ENCODE measurements around the gene FBL.

FBL gene

DNA sequence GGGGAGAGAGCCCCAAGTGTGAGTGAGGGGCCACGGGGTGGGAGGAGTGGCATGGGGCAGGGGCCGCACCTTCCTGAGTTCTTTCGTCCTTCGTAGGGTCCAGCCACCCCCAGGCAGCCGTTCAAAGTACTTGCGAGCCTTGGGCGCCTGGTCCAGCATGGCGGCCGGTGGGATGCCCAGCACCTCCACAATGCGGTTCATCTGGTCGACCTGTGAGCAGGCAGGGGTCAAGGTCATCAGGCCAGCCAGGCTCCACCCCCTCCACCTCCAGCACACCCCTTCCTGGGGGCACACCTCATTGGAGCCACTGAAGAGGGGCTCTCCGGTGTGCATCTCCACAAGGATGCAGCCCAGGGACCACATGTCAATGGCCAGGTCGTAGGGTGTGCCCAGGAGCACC is 19.0 kb downstream of the FBL start:
- Histone ChIP-seq H3K4me3 (ENCODE audit: low read depth, low read length) (no peak overlapping the region), H4K12ac (ENCODE audit: low read depth, low read length) (no peak overlapping the region), H3K4ac (ENCODE audit: low read depth, low read length) (no peak overlapping the region), H2BK12ac (ENCODE audit: low read length) (no peak overlapping the region), H3K9me3 (ENCODE audit: insufficient read depth, low read depth, low read length) (peaks cover 5% of the 10 kb centered on the region), H3K27ac (ENCODE audit: low read depth, low read length) (no peak overlapping the region), H2BK5ac (ENCODE audit: low read depth, low read length, poor library complexity) (no peak overlapping the region), H3K36me3 (ENCODE audit: control insufficient read depth in 1 of 2, insufficient read depth in 2 of 2, low read length in 2 of 2) (peaks cover 49 to 57% of the 10 kb centered on the region in 2 experiments), H2AFZ (ENCODE audit: insufficient read depth, low read length, poor library complexity) (no peak overlapping the region), H3K79me1 (ENCODE audit: low read length) (peaks cover 2% of the 10 kb centered on the region), H3K4me1 (ENCODE audit: control insufficient read depth in 1 of 2, insufficient read depth in 2 of 2, low read length in 2 of 2) (peaks cover 11 to 12% of the 10 kb centered on the region in 2 experiments), H3K23ac (ENCODE audit: low read length) (no peak overlapping the region), H2AK5ac (ENCODE audit: low read length) (no peak overlapping the region), H4K8ac (ENCODE audit: low read depth, low read length) (no peak overlapping the region), H3K14ac (ENCODE audit: low read length) (no peak overlapping the region), H2BK120ac (ENCODE audit: insufficient read depth, low read length, poor library complexity) (no peak overlapping the region), H3K27me3 (ENCODE audit: insufficient read depth, low read length) (no peaks in the 10 kb centered on the region), H3K18ac (ENCODE audit: low read length) (no peak overlapping the region), H4K91ac (ENCODE audit: low read depth, low read length) (no peak overlapping the region), H3K9ac (ENCODE audit: low read length) (no peak overlapping the region), H3K4me2 (ENCODE audit: low read length) (no peak overlapping the region), H3K79me2 (ENCODE audit: control insufficient read depth, insufficient read depth, low read length, poor library complexity) (peaks cover 3% of the 10 kb centered on the region)
- no CpG with 5 or more reads among the region's 13 CpGs for WGBS (ENCODE audit: extremely low coverage, insufficient coverage, insufficient read length)
- DNase-seq, result no peak

DNA sequence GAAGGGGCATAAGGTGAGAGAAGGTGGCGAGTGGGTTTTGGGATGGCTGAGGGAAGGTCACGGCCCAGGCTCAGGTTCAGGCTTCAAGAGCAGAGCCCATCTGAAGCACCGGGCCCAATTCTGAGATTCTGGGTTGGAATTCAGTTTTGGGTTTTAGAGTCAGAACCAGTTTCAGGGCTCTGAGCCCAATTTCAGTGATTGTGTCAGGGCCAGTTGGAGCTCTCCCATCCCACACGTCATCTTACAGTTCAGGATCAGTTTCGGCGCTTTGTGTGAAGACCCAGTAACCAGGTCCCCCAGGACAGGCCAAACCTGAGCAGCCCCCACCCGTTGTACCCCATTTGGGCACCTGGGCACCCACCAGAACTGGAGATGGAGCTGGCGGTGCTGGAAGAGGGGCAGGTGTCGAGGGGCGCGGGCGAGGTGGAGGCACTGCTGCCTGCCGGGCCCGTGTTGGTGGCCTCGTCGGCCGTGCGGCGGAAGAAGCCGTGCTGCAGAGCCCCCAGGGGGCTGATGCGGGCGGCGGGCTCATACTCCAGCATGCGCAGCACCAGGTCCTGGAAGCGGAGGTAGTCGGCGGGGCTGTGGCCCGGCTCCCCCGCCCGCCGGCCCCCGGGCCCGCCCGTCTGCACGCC is 19.8 kb downstream of the FBL start:
- WGBS (ENCODE audit: extremely low coverage, insufficient coverage, insufficient read length), result no CpG with 5 or more reads among the region's 35 CpGs
- peaks cover 4% of the 10 kb centered on the region for H3K9me3 ChIP-seq (ENCODE audit: insufficient read depth, low read depth, low read length)
- peaks cover 3% of the 10 kb centered on the region for H3K79me2 ChIP-seq (ENCODE audit: control insufficient read depth, insufficient read depth, low read length, poor library complexity)
- no peak overlapping the region for H3K4me3 ChIP-seq (ENCODE audit: low read depth, low read length)
- H3K23ac ChIP-seq (ENCODE audit: low read length), result no peak overlapping the region
- no peak overlapping the region for H2BK120ac ChIP-seq (ENCODE audit: insufficient read depth, low read length, poor library complexity)
- H2AK5ac ChIP-seq (ENCODE audit: low read length), result no peak overlapping the region
- H2BK5ac ChIP-seq (ENCODE audit: low read depth, low read length, poor library complexity), result no peak overlapping the region
- H3K4ac ChIP-seq (ENCODE audit: low read depth, low read length), result no peak overlapping the region
- no peak overlapping the region for H4K12ac ChIP-seq (ENCODE audit: low read depth, low read length)
- H2AFZ ChIP-seq (ENCODE audit: insufficient read depth, low read length, poor library complexity), result no peak overlapping the region
- no peak overlapping the region for H3K27ac ChIP-seq (ENCODE audit: low read depth, low read length)
- H3K18ac ChIP-seq (ENCODE audit: low read length), result no peak overlapping the region
- no peak overlapping the region for H3K14ac ChIP-seq (ENCODE audit: low read length)
- H3K27me3 ChIP-seq (ENCODE audit: insufficient read depth, low read length), result no peaks in the 10 kb centered on the region
- H4K91ac ChIP-seq (ENCODE audit: low read depth, low read length), result no peak overlapping the region
- H3K4me1 ChIP-seq (ENCODE audit: control insufficient read depth in 1 of 2, insufficient read depth in 2 of 2, low read length in 2 of 2), result peaks cover 11 to 12% of the 10 kb centered on the region in 2 experiments
- H3K79me1 ChIP-seq (ENCODE audit: low read length), result peaks cover 2% of the 10 kb centered on the region
- no peak overlapping the region for H3K4me2 ChIP-seq (ENCODE audit: low read length)
- no peak overlapping the region for H2BK12ac ChIP-seq (ENCODE audit: low read length)
- no peak overlapping the region for H3K9ac ChIP-seq (ENCODE audit: low read length)
- peaks cover 46 to 52% of the 10 kb centered on the region in 2 experiments for H3K36me3 ChIP-seq (ENCODE audit: control insufficient read depth in 1 of 2, insufficient read depth in 2 of 2, low read length in 2 of 2)
- no peak for DNase-seq
- no peak overlapping the region for H4K8ac ChIP-seq (ENCODE audit: low read depth, low read length)

DNA sequence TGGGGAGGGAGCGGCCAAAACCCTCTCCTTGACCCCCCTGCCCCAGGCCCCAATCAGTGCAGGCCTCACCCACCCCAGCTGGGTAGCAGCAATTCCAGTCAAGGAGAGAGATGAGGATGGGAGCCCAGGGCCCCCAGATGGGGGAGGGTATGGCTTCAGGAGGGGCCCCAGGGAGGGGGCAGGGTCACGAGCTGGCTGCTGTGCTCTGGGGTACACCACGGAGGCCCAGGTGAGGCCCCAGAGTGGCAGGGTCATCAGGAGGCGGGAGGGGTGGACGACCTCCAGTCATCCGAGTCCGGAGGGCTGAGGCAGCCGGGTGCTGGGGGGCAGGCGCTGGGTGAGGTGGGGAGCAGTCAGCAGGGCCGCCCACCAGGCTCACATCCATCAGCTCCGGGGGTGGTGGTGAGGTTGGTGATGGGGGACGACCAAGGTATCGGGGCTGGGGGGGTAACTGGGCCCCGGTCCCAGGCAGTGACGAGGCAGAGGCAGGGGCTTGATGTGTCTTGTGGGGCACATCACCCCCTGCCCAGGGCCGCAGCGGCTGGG is 20.6 kb downstream of the FBL start:
- Histone ChIP-seq H3K14ac (ENCODE audit: low read length) (no peak overlapping the region), H4K12ac (ENCODE audit: low read depth, low read length) (no peak overlapping the region)

DNA sequence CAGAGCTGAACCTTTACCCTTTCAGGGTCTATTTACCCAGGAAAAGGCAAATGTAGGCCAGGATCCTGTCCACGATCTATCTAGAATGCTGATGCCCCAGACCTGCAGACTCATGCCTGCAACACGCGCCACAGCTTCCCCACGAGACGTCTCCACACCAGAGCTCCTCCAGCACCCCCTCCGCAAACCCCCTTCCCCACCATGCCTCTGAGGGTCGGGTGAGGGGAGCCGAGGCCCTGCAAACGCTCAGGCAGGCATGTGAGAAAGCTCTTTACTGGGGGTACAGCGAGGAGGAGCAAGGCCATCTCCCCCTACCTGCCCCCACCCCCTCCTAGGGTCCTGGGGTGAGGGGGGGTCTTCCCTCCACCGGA is 21.1 kb downstream of the FBL start:
- Histone ChIP-seq H2BK12ac (ENCODE audit: low read length) (no peak overlapping the region), H3K4me1 (ENCODE audit: control insufficient read depth in 1 of 2, insufficient read depth in 2 of 2, low read length in 2 of 2) (peaks cover 11 to 12% of the 10 kb centered on the region in 2 experiments), H4K12ac (ENCODE audit: low read depth, low read length) (peak overlapping the region; percentile 92), H3K18ac (ENCODE audit: low read length) (no peak overlapping the region), H3K4ac (ENCODE audit: low read depth, low read length) (no peak overlapping the region), H3K79me2 (ENCODE audit: control insufficient read depth, insufficient read depth, low read length, poor library complexity) (peaks cover 3% of the 10 kb centered on the region), H4K91ac (ENCODE audit: low read depth, low read length) (peak overlapping the region; percentile 75), H2BK120ac (ENCODE audit: insufficient read depth, low read length, poor library complexity) (peak overlapping the region; percentile 27), H2AFZ (ENCODE audit: insufficient read depth, low read length, poor library complexity) (peak overlapping the region; percentile 62), H3K27me3 (ENCODE audit: insufficient read depth, low read length) (no peaks in the 10 kb centered on the region), H2BK5ac (ENCODE audit: low read depth, low read length, poor library complexity) (no peak overlapping the region), H4K8ac (ENCODE audit: low read depth, low read length) (peak overlapping the region; percentile 98), H3K23ac (ENCODE audit: low read length) (no peak overlapping the region), H3K79me1 (ENCODE audit: low read length) (peaks cover 2% of the 10 kb centered on the region), H3K4me2 (ENCODE audit: low read length) (peak overlapping the region; percentile 62), H3K36me3 (ENCODE audit: control insufficient read depth in 1 of 2, insufficient read depth in 2 of 2, low read length in 2 of 2) (peaks cover 39 to 40% of the 10 kb centered on the region in 2 experiments), H3K27ac (ENCODE audit: low read depth, low read length) (peak overlapping the region; percentile 1), H2AK5ac (ENCODE audit: low read length) (peak overlapping the region; percentile 84), H3K14ac (ENCODE audit: low read length) (peak overlapping the region; percentile 56), H3K9ac (ENCODE audit: low read length) (no peak overlapping the region), H3K9me3 (ENCODE audit: insufficient read depth, low read depth, low read length) (peaks cover 4% of the 10 kb centered on the region), H3K4me3 (ENCODE audit: low read depth, low read length) (no peak overlapping the region)
- no CpG with 5 or more reads among the region's 11 CpGs for WGBS (ENCODE audit: extremely low coverage, insufficient coverage, insufficient read length)
- no peak for DNase-seq

More for the DNA sequence above, 20.6 kb downstream of the FBL start:
- Histone ChIP-seq H2BK12ac (ENCODE audit: low read length) (no peak overlapping the region), H2AK5ac (ENCODE audit: low read length) (no peak overlapping the region), H3K79me2 (ENCODE audit: control insufficient read depth, insufficient read depth, low read length, poor library complexity) (peaks cover 3% of the 10 kb centered on the region), H4K8ac (ENCODE audit: low read depth, low read length) (no peak overlapping the region), H3K23ac (ENCODE audit: low read length) (no peak overlapping the region), H3K27me3 (ENCODE audit: insufficient read depth, low read length) (no peaks in the 10 kb centered on the region), H3K36me3 (ENCODE audit: control insufficient read depth in 1 of 2, insufficient read depth in 2 of 2, low read length in 2 of 2) (peaks cover 44 to 46% of the 10 kb centered on the region in 2 experiments), H3K4ac (ENCODE audit: low read depth, low read length) (no peak overlapping the region), H3K18ac (ENCODE audit: low read length) (no peak overlapping the region), H3K27ac (ENCODE audit: low read depth, low read length) (no peak overlapping the region), H3K4me1 (ENCODE audit: control insufficient read depth in 1 of 2, insufficient read depth in 2 of 2, low read length in 2 of 2) (peaks cover 11 to 12% of the 10 kb centered on the region in 2 experiments), H4K91ac (ENCODE audit: low read depth, low read length) (no peak overlapping the region), H3K9ac (ENCODE audit: low read length) (no peak overlapping the region), H2BK120ac (ENCODE audit: insufficient read depth, low read length, poor library complexity) (no peak overlapping the region), H3K4me3 (ENCODE audit: low read depth, low read length) (no peak overlapping the region), H3K79me1 (ENCODE audit: low read length) (peaks cover 2% of the 10 kb centered on the region), H2AFZ (ENCODE audit: insufficient read depth, low read length, poor library complexity) (no peak overlapping the region), H2BK5ac (ENCODE audit: low read depth, low read length, poor library complexity) (no peak overlapping the region), H3K4me2 (ENCODE audit: low read length) (no peak overlapping the region), H3K9me3 (ENCODE audit: insufficient read depth, low read depth, low read length) (peaks cover 4% of the 10 kb centered on the region)
- no CpG with 5 or more reads among the region's 17 CpGs for WGBS (ENCODE audit: extremely low coverage, insufficient coverage, insufficient read length)
- no peak for DNase-seq
